Gastrocnemius medialis (tissue), 4 donors: ENCODE results near the gene FOXJ1.

ENCODE experiments used
- CTCF ChIP-seq, 5 experiments: fragments of 450-650 bp in 3 of 5; fragments of 200-600 bp in 2 of 5; sonication (generic) in 2 of 5; IDR thresholded peaks in 4 of 5; conservative IDR thresholded peaks in 1 of 5; 1 replicate in 4 of 5; 2 replicates in 1 of 5; pipeline ENCODE4 v1.5.1; 2016 to 2019; ENCODE audit warnings: antibody characterized with exemption in 5 of 5, mild to moderate bottlenecking in 3 of 5, moderate library complexity in 3 of 5
- POLR2A ChIP-seq, 2 donors: fragments of 450-650 bp; IDR thresholded peaks; one replicate each; pipeline ENCODE4 v1.6.1; 2017; ENCODE audit warnings: antibody characterized with exemption in 2 of 2, mild to moderate bottlenecking in 2 of 2, moderate library complexity in 2 of 2

GRCh38 chr17:76174037-76174436, 33.0 kb upstream of the FOXJ1 start:
- TF ChIP-seq CTCF (IDR thresholded peaks at IDR 0.05 in 4 of 5, conservative IDR thresholded peaks at IDR 0.05 in 1 of 5), result no peak
- no peak for TF ChIP-seq POLR2A (IDR thresholded peaks at IDR 0.05)
